ENCODE data around the gene SLC25A24. TPM values are rescaled to one million over a fixed set of nuclear protein-coding genes. Genes with fewer than 3 reads are reported as not detected.

The SLC25A24 gene
- total and polyA plus RNA-seq, 2 of the 13 experiments (the other 11 are each of a cell fraction or from before 2014, with no cell fraction given), result 8.0 to 12.4 TPM

- intact Hi-C loops (cut with micrococcal nuclease; ENCODE audit: unreplicated experiment) (no loop called here), in situ Hi-C loops (cut with HindIII; ENCODE audit: extremely low pct_ligation_motif_present, low pct_unique_long_range_greater_than_20kb) (no loop called here)
- WGBS (ENCODE audit: low lambda C conversion rate), result 47% methylated on average over 5 of the region's 5 CpGs
- Histone ChIP-seq H2AFZ (ENCODE audit: low read length) (no peak overlapping the region), H3K27ac (ENCODE audit: extremely low read length, insufficient read depth, low read length) (no peak overlapping the region), H3K4me1 (ENCODE audit: insufficient read depth, low read length) (no peaks in the 10 kb centered on the region), H3K9me3 (ENCODE audit: low read length) (peaks cover 5% of the 10 kb centered on the region; the same call in 1 of the 2 replicates), H3K79me2 (ENCODE audit: insufficient read depth, low read length) (no peaks in the 10 kb centered on the region), H3K9ac (ENCODE audit: insufficient read depth, low read depth, low read length) (no peak overlapping the region), H3K4me2 (ENCODE audit: low read depth, low read length) (no peak overlapping the region), H4K20me1 (ENCODE audit: insufficient read depth, low read length) (no peaks in the 10 kb centered on the region), H3K36me3 (replicated peaks in 1 of 2; ENCODE audit: control insufficient read depth in 1 of 2, insufficient read depth in 2 of 2, low read length in 2 of 2) (0 out of 5 replicates have a peak, but pooled peaks cover 0 to 7% of the 10 kb centered on the region in 2 experiments), H3K4me3 (replicated peaks in 1 of 3; ENCODE audit: insufficient read depth in 1 of 3, low read depth in 2 of 3, low read length in 3 of 3) (no peak overlapping the region), H3K27me3 (ENCODE audit: control insufficient read depth in 1 of 2, insufficient read depth in 2 of 2, low read length in 2 of 2) (no peaks in the 10 kb centered on the region)
- ATAC-seq (no peak), DNase-seq (ENCODE audit: low spot score) (no peak), FAIRE-seq (no peak)
- POLR2A ChIA-PET, result no interaction called here
- BruUV-seq (replicated peaks), result no TSS peak
- CTCF ChIA-PET (ENCODE audit: low intra/inter-chr PET ratio, low total read pairs), result no interaction called here
- TF ChIP-seq SSRP1 (CRISPR knock-in tag; IDR thresholded peaks at IDR 0.05), result no peak
- TF ChIP-seq, protein P1, sequence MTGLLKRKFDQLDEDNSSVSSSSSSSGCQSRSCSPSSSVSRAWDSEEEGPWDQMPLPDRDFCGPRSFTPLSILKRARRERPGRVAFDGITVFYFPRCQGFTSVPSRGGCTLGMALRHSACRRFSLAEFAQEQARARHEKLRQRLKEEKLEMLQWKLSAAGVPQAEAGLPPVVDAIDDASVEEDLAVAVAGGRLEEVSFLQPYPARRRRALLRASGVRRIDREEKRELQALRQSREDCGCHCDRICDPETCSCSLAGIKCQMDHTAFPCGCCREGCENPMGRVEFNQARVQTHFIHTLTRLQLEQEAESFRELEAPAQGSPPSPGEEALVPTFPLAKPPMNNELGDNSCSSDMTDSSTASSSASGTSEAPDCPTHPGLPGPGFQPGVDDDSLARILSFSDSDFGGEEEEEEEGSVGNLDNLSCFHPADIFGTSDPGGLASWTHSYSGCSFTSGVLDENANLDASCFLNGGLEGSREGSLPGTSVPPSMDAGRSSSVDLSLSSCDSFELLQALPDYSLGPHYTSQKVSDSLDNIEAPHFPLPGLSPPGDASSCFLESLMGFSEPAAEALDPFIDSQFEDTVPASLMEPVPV (CRISPR knock-in tag; IDR thresholded peaks at IDR 0.05), result no peak
- TF ChIP-seq ATF1 (CRISPR knock-in tag; IDR thresholded peaks at IDR 0.05), result no peak
- TF ChIP-seq FUBP1 (CRISPR knock-in tag; IDR thresholded peaks at IDR 0.05; ENCODE audit: borderline replicate concordance), result no peak
- no peak for TF ChIP-seq ZNF883 (CRISPR knock-in tag; IDR thresholded peaks at IDR 0.05; ENCODE audit: not compliant biosample characterization)
- no peak for TF ChIP-seq KLF12 (CRISPR knock-in tag; IDR thresholded peaks at IDR 0.05; ENCODE audit: borderline replicate concordance)
- TF ChIP-seq, protein P2, sequence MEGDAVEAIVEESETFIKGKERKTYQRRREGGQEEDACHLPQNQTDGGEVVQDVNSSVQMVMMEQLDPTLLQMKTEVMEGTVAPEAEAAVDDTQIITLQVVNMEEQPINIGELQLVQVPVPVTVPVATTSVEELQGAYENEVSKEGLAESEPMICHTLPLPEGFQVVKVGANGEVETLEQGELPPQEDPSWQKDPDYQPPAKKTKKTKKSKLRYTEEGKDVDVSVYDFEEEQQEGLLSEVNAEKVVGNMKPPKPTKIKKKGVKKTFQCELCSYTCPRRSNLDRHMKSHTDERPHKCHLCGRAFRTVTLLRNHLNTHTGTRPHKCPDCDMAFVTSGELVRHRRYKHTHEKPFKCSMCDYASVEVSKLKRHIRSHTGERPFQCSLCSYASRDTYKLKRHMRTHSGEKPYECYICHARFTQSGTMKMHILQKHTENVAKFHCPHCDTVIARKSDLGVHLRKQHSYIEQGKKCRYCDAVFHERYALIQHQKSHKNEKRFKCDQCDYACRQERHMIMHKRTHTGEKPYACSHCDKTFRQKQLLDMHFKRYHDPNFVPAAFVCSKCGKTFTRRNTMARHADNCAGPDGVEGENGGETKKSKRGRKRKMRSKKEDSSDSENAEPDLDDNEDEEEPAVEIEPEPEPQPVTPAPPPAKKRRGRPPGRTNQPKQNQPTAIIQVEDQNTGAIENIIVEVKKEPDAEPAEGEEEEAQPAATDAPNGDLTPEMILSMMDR (CRISPR knock-in tag; IDR thresholded peaks at IDR 0.05), result no peak
- TF ChIP-seq ZMAT5 (CRISPR knock-in tag; IDR thresholded peaks at IDR 0.05; ENCODE audit: borderline replicate concordance, low read depth), result no peak
- TF ChIP-seq ZUFSP (CRISPR knock-in tag; IDR thresholded peaks at IDR 0.05; ENCODE audit: borderline replicate concordance), result no peak
- TF ChIP-seq ZNF333 (CRISPR knock-in tag; IDR thresholded peaks at IDR 0.05; ENCODE audit: borderline replicate concordance), result no peak
- no peak for TF ChIP-seq ZNF232 (CRISPR knock-in tag; IDR thresholded peaks at IDR 0.05; ENCODE audit: borderline replicate concordance)
- TF ChIP-seq ZNF597 (CRISPR knock-in tag; IDR thresholded peaks at IDR 0.05), result no peak
- TF ChIP-seq MLLT10 (CRISPR knock-in tag; IDR thresholded peaks at IDR 0.05), result no peak
Observed at GRCh38 chr1:108190686-108191416, 9.3 kb downstream of the SLC25A24 start.

Measured in HepG2 (cell line).